Stimulated activated effector memory CD8-positive, alpha-beta T cell treated with anti-CD3 and anti-CD28 coated beads, Interleukin-12 subunit alpha, Interleukin-12 subunit beta, amount 100 ng/mL, for 72 hours (primary cell): Measurements from ENCODE around the gene SOX30.

Source experiments
- ATAC-seq: fragments of 150-1000 bp; cut with Tn5 transposase; 2 replicates; pipeline ENCODE4 v1.10.0; 2021
- DNase-seq, 2 donors: peaks; one replicate each; pipeline ENCODE4 v3.0.0; 2021 to 2022; ENCODE audit warnings: low spot score in 2 of 2
- H3K27ac Mint-ChIP-seq: one replicate; pipeline ENCODE4 v1.8.0; 2022; ENCODE audit warnings: mild to moderate bottlenecking, mixed read lengths
- H3K36me3 Mint-ChIP-seq: one replicate; pipeline ENCODE4 v1.8.0; 2022; ENCODE audit warnings: mild to moderate bottlenecking, mixed read lengths
- H3K4me1 Mint-ChIP-seq: one replicate; pipeline ENCODE4 v1.8.0; 2022; ENCODE audit warnings: mixed read lengths
- H3K4me3 Mint-ChIP-seq: one replicate; pipeline ENCODE4 v1.8.0; 2022; ENCODE audit warnings: mild to moderate bottlenecking, mixed read lengths
- H3K9me3 Mint-ChIP-seq: one replicate; pipeline ENCODE4 v1.8.0; 2022; ENCODE audit warnings: mixed read lengths

SOX30 gene

GRCh38 chr5:157671592-157672330 is 19.5 kb upstream of the SOX30 start:
- Mint-ChIP-seq H3K27ac (peak overlapping the region; percentile 94), H3K36me3 (no peaks in the 10 kb centered on the region), H3K9me3 (no peaks in the 10 kb centered on the region), H3K4me3 (peak overlapping the region; percentile 93), H3K4me1 (peaks cover 28% of the 10 kb centered on the region)
- DNase-seq (peak in 1 of 2 donors; percentile 43), ATAC-seq (no peak)

- H3K36me3 Mint-ChIP-seq, result no peaks in the 10 kb centered on the region
- peaks cover 28% of the 10 kb centered on the region for H3K4me1 Mint-ChIP-seq
- peak within 1 kb of the TSS; percentile 93 for H3K4me3 Mint-ChIP-seq
- ATAC-seq (peak; percentile 60), DNase-seq (peak in 1 of 2 donors; percentile 62)
- H3K9me3 Mint-ChIP-seq, result no peaks in the 10 kb centered on the region
- H3K27ac Mint-ChIP-seq, result peak within 1 kb of the TSS; percentile 94
Measured at GRCh38 chr5:157670662-157671591, 18.7 kb upstream of the SOX30 start, which contains the start of gene C5orf52. C5orf52 (plus strand) TSS chr5:157671533; CDS start chr5:157671615, 82 bp downstream.

- peak in 1 of 2 donors; percentile 44 for DNase-seq
- Mint-ChIP-seq H3K9me3 (no peaks in the 10 kb centered on the region), H3K4me1 (peaks cover 28% of the 10 kb centered on the region), H3K4me3 (peak overlapping the region; percentile 93), H3K27ac (no peak overlapping the region), H3K36me3 (no peaks in the 10 kb centered on the region)
- ATAC-seq, result no peak
Measured at GRCh38 chr5:157669701-157670097, 17.5 kb upstream of the SOX30 start.

GRCh38 chr5:157668356-157668755 is 16.1 kb upstream of the SOX30 start:
- Mint-ChIP-seq H3K36me3 (no peaks in the 10 kb centered on the region), H3K4me3 (no peak overlapping the region), H3K9me3 (no peaks in the 10 kb centered on the region), H3K27ac (no peak overlapping the region), H3K4me1 (peaks cover 28% of the 10 kb centered on the region)
- no peak for ATAC-seq
- DNase-seq, result peak in 1 of 2 donors; percentile 23

- Mint-ChIP-seq H3K4me1 (peaks cover 10% of the 10 kb centered on the region), H3K36me3 (no peaks in the 10 kb centered on the region), H3K9me3 (no peaks in the 10 kb centered on the region), H3K27ac (no peak overlapping the region), H3K4me3 (no peak overlapping the region)
- ATAC-seq (no peak), DNase-seq (no peak)
Measured at GRCh38 chr5:157665467-157666070, 13.3 kb upstream of the SOX30 start.

GRCh38 chr5:157659868-157660660 is 7.8 kb upstream of the SOX30 start:
- Mint-ChIP-seq H3K4me1 (no peaks in the 10 kb centered on the region), H3K9me3 (peaks cover 6% of the 10 kb centered on the region), H3K27ac (no peak overlapping the region), H3K36me3 (no peaks in the 10 kb centered on the region), H3K4me3 (no peak overlapping the region)
- ATAC-seq, result no peak
- no peak for DNase-seq

GRCh38 chr5:157658893-157659292 is 6.7 kb upstream of the SOX30 start:
- ATAC-seq, result no peak
- no peaks in the 10 kb centered on the region for H3K36me3 Mint-ChIP-seq

GRCh38 chr5:157657516-157657915 is 5.3 kb upstream of the SOX30 start:
- Mint-ChIP-seq H3K4me1 (peaks cover under 1% of the 10 kb centered on the region), H3K36me3 (no peaks in the 10 kb centered on the region), H3K9me3 (peaks cover 13% of the 10 kb centered on the region), H3K27ac (no peak overlapping the region), H3K4me3 (no peak overlapping the region)
- ATAC-seq, result no peak
- no peak for DNase-seq

More at GRCh38 chr5:157658893-157659292, 6.7 kb upstream of the SOX30 start:
- Mint-ChIP-seq H3K9me3 (peaks cover 6% of the 10 kb centered on the region), H3K27ac (no peak overlapping the region), H3K4me1 (no peaks in the 10 kb centered on the region), H3K4me3 (no peak overlapping the region)
- no peak for DNase-seq

GRCh38 chr5:157651623-157652376 is 438 bp downstream of the SOX30 start:
- DNase-seq, result peak; percentile 54 to 82
- peaks cover 11% of the 10 kb centered on the region for H3K9me3 Mint-ChIP-seq
- peaks cover 13% of the 10 kb centered on the region for H3K4me1 Mint-ChIP-seq
- peak overlapping the region; percentile 72 for H3K4me3 Mint-ChIP-seq
- peak overlapping the region; percentile 77 for H3K27ac Mint-ChIP-seq
- peak; percentile 99 for ATAC-seq
- H3K36me3 Mint-ChIP-seq, result no peaks in the 10 kb centered on the region

GRCh38 chr5:157650991-157651611 is 1.1 kb downstream of the SOX30 start:
- H3K9me3 Mint-ChIP-seq, result peaks cover 6% of the 10 kb centered on the region
- ATAC-seq (no peak), DNase-seq (no peak)
- peak overlapping the region; percentile 77 for H3K27ac Mint-ChIP-seq
- H3K4me3 Mint-ChIP-seq, result peak overlapping the region; percentile 72
- no peaks in the 10 kb centered on the region for H3K36me3 Mint-ChIP-seq
- H3K4me1 Mint-ChIP-seq, result peaks cover 13% of the 10 kb centered on the region

GRCh38 chr5:157649101-157649500 is 3.1 kb downstream of the SOX30 start:
- DNase-seq (no peak), ATAC-seq (no peak)
- H3K4me1 Mint-ChIP-seq, result peaks cover 13% of the 10 kb centered on the region
- no peak overlapping the region for H3K27ac Mint-ChIP-seq
- H3K36me3 Mint-ChIP-seq, result no peaks in the 10 kb centered on the region
- H3K4me3 Mint-ChIP-seq, result no peak overlapping the region
- peaks cover 6% of the 10 kb centered on the region for H3K9me3 Mint-ChIP-seq

GRCh38 chr5:157648275-157648990 is 3.8 kb downstream of the SOX30 start:
- Mint-ChIP-seq H3K4me1 (peaks cover 13% of the 10 kb centered on the region), H3K27ac (no peak overlapping the region), H3K4me3 (no peak overlapping the region), H3K9me3 (peaks cover 4% of the 10 kb centered on the region), H3K36me3 (no peaks in the 10 kb centered on the region)
- DNase-seq, result no peak
- ATAC-seq, result no peak

- Mint-ChIP-seq H3K9me3 (no peaks in the 10 kb centered on the region), H3K36me3 (no peaks in the 10 kb centered on the region), H3K27ac (no peak overlapping the region), H3K4me3 (no peak overlapping the region), H3K4me1 (no peaks in the 10 kb centered on the region)
- no peak for DNase-seq
- no peak for ATAC-seq
Measured at GRCh38 chr5:157640406-157641066, 11.7 kb downstream of the SOX30 start.
